Right hindlimb (tissue), 1 donor: ENCODE data around the gene CEACAM5.
"Not testable (repeated sequence)": the region's sequence is repeated elsewhere in the genome, so short reads cannot be mapped to it uniquely, and the experiment has no call there.

Source experiments
- DNase-seq: peaks from one replicate; pipeline ENCODE4 v3.0.0-alpha.2; 2018

Gene CEACAM5

DNA sequence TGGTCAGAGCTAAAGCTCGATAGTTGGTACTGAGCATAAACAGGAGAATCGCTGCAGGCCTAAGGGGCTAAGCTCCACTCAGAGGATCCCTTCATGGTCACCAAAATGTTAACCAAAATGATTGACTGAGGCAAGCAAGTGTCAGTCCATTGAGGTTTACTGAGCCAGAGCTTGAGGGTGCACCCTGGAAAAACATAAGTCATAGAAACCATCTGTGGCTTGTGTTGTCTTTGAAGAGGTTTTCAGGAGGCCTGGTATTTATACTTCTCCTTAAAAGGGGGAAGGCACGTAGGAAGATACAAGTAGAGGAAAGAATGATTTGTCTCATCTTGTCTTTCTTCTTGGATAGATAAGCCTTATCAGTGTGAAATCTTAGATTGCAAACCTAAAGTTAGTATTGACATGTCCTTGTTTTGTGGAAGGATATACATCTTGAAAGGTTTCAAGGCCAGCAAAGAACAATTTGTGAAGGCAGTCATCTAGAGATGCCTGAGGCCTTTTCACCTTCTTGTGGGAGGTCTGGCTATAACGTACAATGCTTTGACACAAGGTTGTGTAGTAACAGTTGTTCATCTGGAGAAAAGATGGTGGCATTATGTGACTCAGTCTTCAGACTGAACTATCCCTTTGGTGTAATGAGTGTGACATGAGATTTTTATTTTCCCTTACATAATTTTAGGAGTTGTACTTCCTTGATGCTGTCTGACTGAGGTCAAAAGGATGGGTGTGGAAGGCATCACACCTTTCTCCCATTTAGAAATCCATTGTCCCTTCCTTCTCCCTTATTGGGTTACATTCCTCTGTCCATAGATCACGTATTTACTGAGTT lies 32.2 kb downstream of the CEACAM5 start:
- no peak for DNase-seq

DNA sequence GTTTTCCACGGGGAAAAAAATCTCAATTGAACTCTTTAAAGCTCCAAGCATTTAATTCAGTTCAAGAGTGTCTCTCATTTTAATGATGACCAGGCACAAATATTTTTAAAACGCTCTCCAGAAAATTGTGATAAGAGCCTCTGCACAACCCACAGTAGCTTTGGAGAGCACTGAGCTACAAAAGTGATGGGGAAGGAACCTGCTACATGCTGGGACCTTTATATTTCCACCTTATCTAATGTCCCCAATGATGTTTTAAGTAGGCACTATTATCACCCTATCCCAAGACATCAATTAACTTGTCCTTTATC lies 32.8 kb downstream of the CEACAM5 start:
- no peak for DNase-seq

- no peak for DNase-seq
Measured at GRCh38 chr19:41744850-41745249, 36.4 kb downstream of the CEACAM5 start.

DNA sequence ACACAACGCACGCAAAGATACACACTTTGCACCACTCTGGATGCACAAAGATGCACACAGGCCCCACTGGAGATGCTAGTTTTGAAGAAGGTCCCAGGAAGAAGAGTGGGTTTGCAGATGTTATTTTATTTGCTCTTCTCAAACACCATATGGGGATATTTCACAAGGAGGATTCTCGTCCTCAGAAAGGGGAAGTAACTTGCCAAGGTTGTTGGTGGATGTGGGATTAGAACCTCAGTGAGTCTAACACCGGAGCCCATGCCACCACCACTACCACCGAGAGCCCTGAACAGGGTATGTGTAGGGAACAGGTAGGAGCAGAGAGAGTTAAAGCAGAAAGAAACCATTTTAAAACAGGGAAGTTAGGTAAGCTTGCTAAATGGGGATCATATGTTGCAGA lies 37.3 kb downstream of the CEACAM5 start:
- no peak for DNase-seq

DNA sequence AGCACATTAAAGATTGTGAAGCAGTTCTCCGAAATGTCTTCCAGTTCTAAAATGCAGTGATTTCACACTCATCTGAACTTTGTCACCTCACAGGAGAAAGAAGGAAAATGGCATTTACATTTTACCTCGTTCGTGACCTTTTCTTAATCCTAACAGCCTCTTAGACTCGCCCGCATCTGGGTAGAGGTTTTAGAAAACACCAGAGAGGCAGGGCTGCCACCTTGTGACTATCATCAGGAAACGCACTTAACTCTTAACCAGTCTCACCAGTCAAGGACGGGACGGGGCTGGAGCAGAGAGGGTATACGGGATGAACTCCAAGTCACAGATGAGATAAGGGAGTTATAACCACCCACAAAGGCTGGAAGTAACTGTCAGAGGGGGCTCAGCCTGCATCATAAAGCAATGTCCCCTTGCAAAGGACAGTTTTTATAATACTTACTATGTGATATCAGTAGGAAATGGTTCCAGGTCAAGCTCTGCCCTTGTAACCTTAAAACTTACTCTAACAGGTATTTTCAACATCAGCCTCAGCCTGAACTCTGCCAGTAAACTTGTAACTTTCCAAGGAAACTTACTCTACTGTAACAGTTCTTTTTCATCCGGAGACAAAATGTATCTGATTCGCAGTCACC lies 38.3 kb downstream of the CEACAM5 start:
- DNase-seq: no peak

DNA sequence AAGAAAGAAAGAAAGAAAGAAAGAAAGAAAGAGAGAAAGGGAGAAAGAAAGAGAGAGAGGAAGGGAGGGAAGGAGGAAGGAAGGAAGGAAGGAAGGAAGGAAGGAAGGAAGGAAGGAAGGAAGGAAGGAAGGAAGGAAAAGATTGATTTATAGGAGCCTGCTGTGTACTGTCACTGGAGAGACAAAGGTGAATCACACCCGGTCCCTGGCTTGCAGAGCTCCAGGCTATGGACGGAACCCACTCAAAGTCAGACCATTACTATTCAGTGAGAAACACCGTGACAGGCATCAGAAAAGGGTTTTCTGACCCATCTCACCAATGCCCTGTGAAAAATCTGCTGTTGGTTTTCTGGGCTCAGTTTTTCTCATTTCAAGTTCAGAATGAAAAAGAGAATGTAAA lies 39.6 kb downstream of the CEACAM5 start:
- no peak for DNase-seq

DNA sequence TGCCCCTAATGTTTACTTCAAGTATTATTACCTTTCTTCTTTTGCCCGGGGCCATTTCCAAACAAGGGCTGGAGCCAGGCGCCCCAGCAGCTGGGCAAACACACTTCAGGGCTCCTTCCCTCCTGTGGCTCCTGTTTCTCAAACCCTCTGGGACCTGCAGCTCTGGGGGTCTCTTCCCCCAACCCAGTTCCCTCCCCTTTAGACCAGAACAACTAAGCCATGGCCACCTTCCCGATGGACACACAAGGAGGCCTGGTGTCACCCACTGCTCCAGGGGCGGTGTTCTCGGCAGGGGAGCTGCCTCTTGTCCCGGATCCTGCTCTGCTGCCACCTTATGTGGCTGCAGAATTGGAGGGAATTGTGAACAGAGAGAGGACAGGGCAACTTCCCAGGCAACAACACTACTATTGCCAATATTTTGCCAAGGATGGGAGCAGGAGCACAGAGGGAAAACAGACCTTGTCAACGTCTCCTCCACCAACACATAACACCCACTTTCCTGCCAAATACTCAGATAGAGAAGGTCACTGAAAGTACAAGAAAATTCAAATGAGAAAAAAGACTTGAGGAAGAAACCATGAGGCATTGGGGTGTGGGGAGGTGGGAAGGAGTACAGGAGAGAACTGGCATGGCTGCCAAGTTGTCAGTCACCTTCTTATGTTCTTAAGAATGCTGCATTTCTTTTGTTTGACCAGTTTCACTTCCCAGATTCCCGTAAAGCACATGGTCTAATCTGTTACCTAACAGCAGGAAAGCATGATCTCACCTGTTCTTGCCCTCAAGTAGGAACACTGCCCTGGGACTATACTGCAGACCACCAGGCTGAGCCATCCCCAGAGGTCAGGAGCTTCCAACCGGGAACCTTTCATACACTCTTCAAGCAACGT lies 42.1 kb downstream of the CEACAM5 start:
- DNase-seq: not testable (repeated sequence)

DNA sequence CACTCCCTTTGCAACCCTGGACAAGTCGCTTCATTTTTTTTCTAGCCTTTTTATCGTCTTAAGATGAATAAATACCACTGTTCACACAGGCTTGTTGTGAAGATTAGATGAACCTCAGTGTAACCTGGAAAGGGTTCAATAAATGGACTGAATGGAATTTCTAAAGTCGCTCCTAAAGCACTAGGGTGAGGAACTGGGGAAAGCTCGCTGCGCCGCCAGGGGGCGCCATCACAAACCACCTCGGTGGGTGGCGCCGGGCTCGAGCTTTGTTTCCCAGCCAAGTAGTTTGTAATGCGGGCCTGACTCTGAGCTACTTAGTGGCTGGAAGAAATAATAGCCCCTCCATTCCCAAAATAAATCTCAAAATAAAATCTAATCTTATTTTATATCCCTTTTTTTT lies 44.7 kb downstream of the CEACAM5 start:
- DNase-seq: no peak

- DNase-seq: no peak
Measured at GRCh38 chr19:41753936-41754529, 45.6 kb downstream of the CEACAM5 start.

DNA sequence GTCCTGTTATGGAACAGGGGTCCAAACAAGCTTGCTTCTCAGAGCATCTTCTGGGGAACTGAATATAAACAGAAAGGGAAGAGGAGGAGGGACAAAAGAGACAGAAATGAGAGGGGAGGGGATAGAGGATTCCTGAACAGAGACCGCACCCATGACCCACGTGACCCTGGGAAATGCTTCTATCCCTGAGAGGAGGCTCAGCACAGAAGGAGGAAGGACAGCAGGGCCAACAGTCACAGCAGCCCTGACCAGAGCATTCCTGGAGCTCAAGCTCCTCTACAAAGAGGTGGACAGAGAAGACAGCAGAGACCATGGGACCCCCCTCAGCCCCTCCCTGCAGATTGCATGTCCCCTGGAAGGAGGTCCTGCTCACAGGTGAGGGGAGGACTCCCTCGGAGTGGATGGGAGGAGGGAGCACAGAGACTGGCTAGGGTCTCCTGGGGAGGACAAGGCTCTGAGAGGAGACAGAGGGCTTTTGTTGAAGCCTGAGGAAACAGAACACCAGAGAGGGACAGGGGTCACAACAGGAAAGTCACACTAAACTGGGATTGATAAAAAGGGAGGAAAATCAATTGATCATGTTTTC lies 47.0 kb downstream of the CEACAM5 start, which contains the start of gene CEACAM6:
TSS of gene CEACAM6 (plus strand) at position 203 of the 586 bp plus-strand sequence. CDS start at position 312, 109 bp downstream.
- DNase-seq: no peak

GRCh38 chr19:41758846-41759245 lies 50.4 kb downstream of the CEACAM5 start:
- no peak for DNase-seq

DNA sequence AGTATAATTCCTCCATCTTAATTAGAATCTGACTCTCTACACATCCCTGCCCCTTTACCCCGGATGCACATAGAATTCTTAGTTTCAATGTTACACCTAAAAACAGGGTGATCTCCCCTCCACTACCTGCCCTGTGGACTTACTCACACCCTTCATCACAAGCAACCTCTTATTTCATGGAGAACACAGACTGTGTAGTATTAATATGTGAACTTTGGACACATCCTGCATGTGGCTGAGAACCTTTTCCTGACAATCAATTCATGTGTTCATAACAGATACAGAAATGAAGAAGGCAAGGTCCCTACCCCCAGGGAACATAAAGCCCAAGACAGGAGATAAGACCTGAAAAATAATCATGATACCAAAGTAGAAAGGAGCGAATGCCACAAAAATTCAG lies 58.7 kb downstream of the CEACAM5 start:
- DNase-seq: no peak

DNA sequence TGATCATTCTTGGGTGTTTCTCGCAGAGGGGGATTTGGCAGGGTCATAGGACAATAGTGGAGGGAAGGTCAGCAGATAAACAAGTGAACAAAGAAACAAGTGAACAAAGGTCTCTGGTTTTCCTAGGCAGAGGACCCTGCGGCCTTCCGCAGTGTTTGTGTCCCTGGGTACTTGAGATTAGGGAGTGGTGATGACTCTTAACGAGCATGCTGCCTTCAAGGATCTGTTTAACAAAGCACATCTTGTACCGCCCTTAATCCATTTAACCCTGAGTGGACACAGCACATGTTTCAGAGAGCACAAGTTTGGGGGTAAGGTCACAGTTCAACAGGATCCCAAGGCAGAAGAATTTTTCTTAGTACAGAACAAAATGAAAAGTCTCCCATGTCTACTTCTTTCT lies 59.7 kb downstream of the CEACAM5 start:
- DNase-seq: not testable (repeated sequence)

- DNase-seq: no peak
Measured at GRCh38 chr19:41769608-41770007, 61.2 kb downstream of the CEACAM5 start.

- DNase-seq: no peak
Measured at GRCh38 chr19:41771410-41771809, 63.0 kb downstream of the CEACAM5 start.

GRCh38 chr19:41774515-41774980 lies 66.1 kb downstream of the CEACAM5 start:
- no peak for DNase-seq

DNA sequence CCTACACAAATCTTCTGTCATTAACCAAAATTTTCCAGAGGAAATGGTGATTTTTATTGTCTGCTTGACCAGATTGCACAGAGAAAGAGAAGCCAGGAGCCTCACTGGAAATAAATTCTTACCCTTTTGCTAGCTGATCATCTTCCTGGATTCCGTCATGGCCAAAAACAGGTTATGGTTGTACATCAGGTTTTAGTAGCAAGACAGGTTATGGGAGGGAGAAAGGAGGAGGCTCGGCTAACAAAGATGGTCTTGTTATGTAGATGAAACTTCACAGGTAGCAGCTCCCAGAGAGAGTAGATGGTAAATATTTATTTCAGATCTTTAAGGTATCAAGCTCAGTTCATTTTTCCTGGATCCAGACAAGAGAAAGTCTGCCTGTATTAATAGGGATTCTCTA lies 68.3 kb downstream of the CEACAM5 start:
- no peak for DNase-seq
